IgD-negative memory B cell (primary cell): ENCODE results near the gene BRSK2. TPM values are rescaled to one million over a fixed set of nuclear protein-coding genes. Genes with fewer than 3 reads are reported as not detected.
A peak's percentile ranks its signal among the peaks of the same experiment; 100 is the strongest.

Experiments used
- H3K27ac Mint-ChIP-seq, 3 donors: one replicate each; pipeline ENCODE4 v1.8.0; 2020 to 2022; ENCODE audit warnings: mild to moderate bottlenecking in 3 of 3, mixed read lengths in 3 of 3, moderate library complexity in 1 of 3
- H3K27me3 Mint-ChIP-seq: one replicate; pipeline ENCODE4 v1.8.0; 2021; ENCODE audit warnings: mixed read lengths
- H3K36me3 Mint-ChIP-seq: one replicate; pipeline ENCODE4 v1.8.0; 2020; ENCODE audit warnings: mild to moderate bottlenecking, mixed read lengths
- H3K4me1 Mint-ChIP-seq, 3 donors: one replicate each; pipeline ENCODE4 v1.8.0; 2020 to 2022; ENCODE audit warnings: mixed read lengths in 3 of 3, mild to moderate bottlenecking in 1 of 3
- H3K4me3 Mint-ChIP-seq, 4 donors: one replicate each; pipeline ENCODE4 v1.8.0; 2020 to 2022; ENCODE audit warnings: mild to moderate bottlenecking in 4 of 4, mixed read lengths in 4 of 4, moderate library complexity in 3 of 4
- H3K9me3 Mint-ChIP-seq, 3 donors: one replicate each; pipeline ENCODE4 v1.8.0; 2020 to 2021; ENCODE audit warnings: mixed read lengths in 3 of 3, mild to moderate bottlenecking in 1 of 3
- polyA plus RNA-seq: library from polyadenylated mRNA; unstranded; fragments of 300-500 nt; fragmentation: Illumina TruSeq; gene quantifications from one replicate; pipeline ENCODE4 v1.2.3, GENCODE V29; 2021

The BRSK2 gene
- polyA plus RNA-seq, 1 donor from 2014 or later: not detected

DNA sequence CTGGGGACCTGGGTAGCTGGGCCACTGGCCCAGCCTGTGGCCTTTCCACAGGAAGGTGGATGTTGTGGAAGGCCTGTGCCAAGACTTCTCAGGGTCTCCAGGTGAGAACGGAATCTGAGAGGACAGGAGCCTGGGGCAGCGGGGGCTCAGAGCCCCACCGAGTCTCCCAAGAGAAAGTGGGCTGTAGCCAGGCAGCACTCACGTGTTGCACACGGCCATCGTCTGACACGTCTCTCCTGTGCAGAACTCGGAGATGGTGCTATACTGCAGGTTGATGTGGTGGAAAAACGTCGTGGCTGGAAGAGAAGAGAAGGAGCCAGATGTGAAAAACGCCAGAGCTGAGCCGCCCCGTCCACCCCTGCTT, 90.4 kb downstream of the BRSK2 start:
- Mint-ChIP-seq H3K36me3 (peaks cover 6% of the 10 kb centered on the region), H3K4me3 (no peak overlapping the region), H3K27ac (no peak overlapping the region), H3K9me3 (no peaks in the 10 kb centered on the region), H3K27me3 (no peaks in the 10 kb centered on the region), H3K4me1 (peaks cover 2 to 6% (median 3%) of the 10 kb centered on the region in 3 donors)

GRCh38 chr11:1480555-1481482, 91.1 kb downstream of the BRSK2 start:
- no peaks in the 10 kb centered on the region for H3K9me3 Mint-ChIP-seq
- peaks cover 5 to 8% (median 7%) of the 10 kb centered on the region in 3 donors for H3K4me1 Mint-ChIP-seq
- no peak overlapping the region for H3K4me3 Mint-ChIP-seq
- H3K36me3 Mint-ChIP-seq: peaks cover 6% of the 10 kb centered on the region
- H3K27ac Mint-ChIP-seq: no peak overlapping the region
- H3K27me3 Mint-ChIP-seq: no peaks in the 10 kb centered on the region

- H3K9me3 Mint-ChIP-seq: no peaks in the 10 kb centered on the region
- peaks cover 5 to 12% (median 7%) of the 10 kb centered on the region in 3 donors for H3K4me1 Mint-ChIP-seq
- no peak overlapping the region for H3K4me3 Mint-ChIP-seq
- no peaks in the 10 kb centered on the region for H3K27me3 Mint-ChIP-seq
- H3K27ac Mint-ChIP-seq: no peak overlapping the region
- peaks cover 3% of the 10 kb centered on the region for H3K36me3 Mint-ChIP-seq
Measured at GRCh38 chr11:1481483-1481825, 91.7 kb downstream of the BRSK2 start.

DNA sequence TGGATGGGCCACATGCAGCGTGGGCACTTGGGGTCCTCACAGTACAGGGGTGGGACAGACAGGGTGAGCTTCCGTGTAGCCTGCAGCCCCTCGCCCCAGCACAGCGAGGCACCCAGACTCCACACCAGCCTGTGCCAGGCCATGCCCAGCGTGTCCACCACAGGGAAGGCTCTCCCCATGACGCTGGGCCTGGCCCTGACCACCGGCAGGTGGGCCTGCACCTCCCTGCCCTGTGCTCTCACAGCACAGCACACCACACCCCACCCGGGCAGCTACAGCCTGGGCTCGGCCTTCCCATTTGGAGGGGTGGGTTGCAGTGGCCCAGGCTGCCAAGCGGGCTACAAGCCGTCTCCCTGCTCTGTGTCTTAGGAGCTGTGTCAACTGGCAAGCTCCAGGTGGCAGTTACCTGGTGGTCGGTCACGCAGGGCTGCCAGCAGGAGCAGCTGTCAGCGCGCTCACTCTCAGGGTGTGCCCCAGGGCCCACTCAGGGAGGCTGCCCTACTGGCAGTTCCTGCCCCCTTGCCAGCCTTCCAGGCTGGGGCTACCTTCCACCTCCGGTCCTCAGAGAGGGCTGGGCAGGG, 92.2 kb downstream of the BRSK2 start:
- no peaks in the 10 kb centered on the region for H3K27me3 Mint-ChIP-seq
- H3K4me3 Mint-ChIP-seq: no peak overlapping the region
- no peak overlapping the region for H3K27ac Mint-ChIP-seq
- peaks cover 5 to 12% (median 7%) of the 10 kb centered on the region in 3 donors for H3K4me1 Mint-ChIP-seq
- peaks cover 3% of the 10 kb centered on the region for H3K36me3 Mint-ChIP-seq
- H3K9me3 Mint-ChIP-seq: no peaks in the 10 kb centered on the region

DNA sequence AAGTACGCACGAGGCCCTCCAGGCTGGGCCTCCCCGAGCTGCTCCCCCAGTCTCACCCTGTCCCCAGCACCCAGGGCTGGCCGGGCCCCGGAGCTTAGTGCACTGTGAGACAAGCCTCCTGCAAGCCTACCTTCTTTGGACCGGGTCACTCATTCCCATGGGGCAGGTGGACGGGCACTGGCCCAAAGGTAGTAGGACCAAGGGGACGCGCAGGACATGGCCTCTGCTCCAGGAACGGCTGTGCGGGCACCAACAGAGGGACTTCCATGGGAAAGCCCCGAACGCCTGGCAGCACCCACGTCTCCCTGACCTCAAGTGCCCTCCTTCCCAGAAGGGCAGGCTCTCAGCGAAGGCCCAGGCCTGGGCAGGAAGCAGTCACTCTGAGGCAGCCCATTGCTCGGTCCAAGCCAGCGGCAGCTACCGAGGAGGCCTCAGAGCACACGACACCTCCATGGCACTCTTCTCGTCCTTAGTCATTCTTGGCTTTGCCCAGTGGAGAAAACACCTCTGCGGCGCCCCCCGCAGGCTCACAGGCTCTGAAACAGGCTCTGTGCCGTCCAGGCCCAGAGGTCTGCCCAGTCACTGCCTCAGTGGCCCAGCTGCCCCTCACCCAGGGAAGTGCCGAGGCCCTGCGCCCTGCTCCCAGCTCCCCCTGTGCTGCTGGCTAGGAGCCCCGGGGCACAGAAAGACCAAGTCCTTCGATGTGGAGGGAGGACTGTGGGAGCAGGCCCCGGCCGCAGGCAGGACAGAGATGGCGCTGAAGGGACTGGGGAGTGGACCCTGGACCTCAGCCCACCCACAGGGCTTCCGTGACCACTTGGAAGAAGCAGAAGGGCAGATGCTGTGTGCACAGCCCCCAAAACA, 93.1 kb downstream of the BRSK2 start:
- H3K4me3 Mint-ChIP-seq: no peak overlapping the region
- H3K27ac Mint-ChIP-seq: no peak overlapping the region
- H3K27me3 Mint-ChIP-seq: no peaks in the 10 kb centered on the region
- H3K36me3 Mint-ChIP-seq: peaks cover 3% of the 10 kb centered on the region
- no peaks in the 10 kb centered on the region for H3K9me3 Mint-ChIP-seq
- peaks cover 5 to 17% (median 11%) of the 10 kb centered on the region in 3 donors for H3K4me1 Mint-ChIP-seq

DNA sequence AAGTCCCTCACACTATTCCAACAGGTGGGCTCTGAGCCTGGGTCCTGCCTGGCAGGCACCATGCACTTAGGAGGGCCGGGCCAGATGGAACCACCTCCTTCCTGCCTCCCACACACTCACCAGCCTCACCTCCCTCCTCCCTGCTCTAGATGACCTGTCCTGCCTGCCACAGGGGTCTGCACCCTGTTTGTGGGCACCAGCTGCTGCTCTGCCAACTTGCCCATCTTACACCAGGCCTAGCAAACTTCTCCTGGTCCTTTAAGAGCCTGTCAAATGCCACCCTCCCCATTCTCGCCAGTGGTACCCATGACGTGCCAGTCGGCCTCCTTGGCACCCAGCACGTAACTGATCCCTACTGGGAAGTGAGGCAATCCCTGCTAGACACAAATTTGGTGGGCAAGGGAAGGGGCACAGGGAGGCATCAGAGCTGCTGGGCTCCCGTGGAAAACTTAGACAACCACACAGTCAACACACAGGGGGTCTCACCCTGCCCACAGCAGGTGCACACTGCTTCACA, 93.8 kb downstream of the BRSK2 start:
- Mint-ChIP-seq H3K27me3 (no peaks in the 10 kb centered on the region), H3K9me3 (no peaks in the 10 kb centered on the region), H3K4me1 (peaks cover 5 to 17% (median 11%) of the 10 kb centered on the region in 3 donors), H3K27ac (peak overlapping the region in 1 of 3 donors; percentile 53), H3K36me3 (peaks cover 3% of the 10 kb centered on the region), H3K4me3 (peak overlapping the region in 1 of 4 donors; percentile 28)

- H3K4me1 Mint-ChIP-seq: peaks cover 5 to 17% (median 13%) of the 10 kb centered on the region in 3 donors
- peak overlapping the region in 1 of 3 donors; percentile 83 for H3K27ac Mint-ChIP-seq
- H3K27me3 Mint-ChIP-seq: no peaks in the 10 kb centered on the region
Measured at GRCh38 chr11:1484061-1484671, 94.4 kb downstream of the BRSK2 start.

GRCh38 chr11:1484695-1485503, 95.2 kb downstream of the BRSK2 start:
- Mint-ChIP-seq H3K27ac (peak overlapping the region in 1 of 3 donors; percentile 83), H3K36me3 (peaks cover 1% of the 10 kb centered on the region), H3K4me1 (peaks cover 8 to 17% (median 13%) of the 10 kb centered on the region in 3 donors), H3K4me3 (peak overlapping the region in 1 of 4 donors; percentile 63), H3K9me3 (no peaks in the 10 kb centered on the region), H3K27me3 (no peaks in the 10 kb centered on the region)

More at GRCh38 chr11:1484061-1484671, 94.4 kb downstream of the BRSK2 start:
- H3K36me3 Mint-ChIP-seq: no peaks in the 10 kb centered on the region
- no peak overlapping the region for H3K4me3 Mint-ChIP-seq
- H3K9me3 Mint-ChIP-seq: no peaks in the 10 kb centered on the region

GRCh38 chr11:1485504-1485885, 95.8 kb downstream of the BRSK2 start:
- peak overlapping the region in 1 of 3 donors; percentile 64 for H3K27ac Mint-ChIP-seq
- no peaks in the 10 kb centered on the region for H3K27me3 Mint-ChIP-seq

GRCh38 chr11:1486054-1486825, 96.5 kb downstream of the BRSK2 start, which contains the start of gene MOB2:
Gene MOB2 (minus strand): TSS chr11:1486779. CDS start chr11:1486556, 223 bp downstream.
- no peaks in the 10 kb centered on the region for H3K27me3 Mint-ChIP-seq
- no peaks in the 10 kb centered on the region for H3K9me3 Mint-ChIP-seq
- peak within 1 kb of the TSS in 3 of 4 donors; percentile 41 to 84 (median 79) for H3K4me3 Mint-ChIP-seq
- H3K36me3 Mint-ChIP-seq: peaks cover 1% of the 10 kb centered on the region
- H3K27ac Mint-ChIP-seq: peak within 1 kb of the TSS in 1 of 3 donors; percentile 64
- H3K4me1 Mint-ChIP-seq: peaks cover 8 to 17% (median 13%) of the 10 kb centered on the region in 3 donors

More at GRCh38 chr11:1485504-1485885, 95.8 kb downstream of the BRSK2 start:
- Mint-ChIP-seq H3K4me1 (peaks cover 8 to 17% (median 13%) of the 10 kb centered on the region in 3 donors), H3K9me3 (no peaks in the 10 kb centered on the region), H3K4me3 (no peak overlapping the region), H3K36me3 (peaks cover 1% of the 10 kb centered on the region)

DNA sequence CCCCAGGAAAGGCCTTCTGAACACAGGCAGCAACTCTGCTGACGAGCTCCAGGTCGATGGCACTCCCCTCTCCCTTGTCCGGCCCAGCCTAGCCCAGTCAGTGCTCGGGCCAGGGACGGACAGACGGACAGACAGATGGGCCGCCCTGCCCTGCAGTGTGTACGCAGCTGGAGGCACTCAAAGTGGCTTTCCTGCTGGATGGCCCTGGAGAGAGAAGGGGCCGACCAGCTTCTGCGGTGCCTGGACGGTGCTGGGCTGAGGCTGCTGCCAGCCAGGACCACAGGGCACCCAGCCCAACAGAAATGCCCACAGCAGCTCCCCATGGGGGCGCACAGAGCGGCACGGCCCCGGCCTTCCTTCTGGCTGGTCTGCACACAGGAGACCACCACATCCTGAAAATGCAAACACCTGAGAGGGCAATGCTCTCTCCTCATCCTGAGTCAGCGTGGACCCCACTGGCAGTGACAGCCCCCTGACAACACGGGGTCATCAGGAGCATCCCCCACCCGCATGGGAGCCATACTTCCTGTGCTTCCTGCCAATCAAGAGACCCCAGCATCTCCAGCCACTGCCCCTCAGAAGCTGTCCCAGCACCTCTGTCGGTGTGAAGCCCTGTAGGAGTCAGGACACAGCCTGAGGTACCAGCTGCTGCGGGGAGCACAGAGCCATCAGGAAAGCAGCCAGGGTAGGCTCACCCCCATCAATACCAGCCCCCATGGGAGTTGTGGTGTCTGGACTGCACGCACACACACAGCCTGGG, 97.5 kb downstream of the BRSK2 start:
- peak overlapping the region in 2 of 4 donors; percentile 41 to 66 for H3K4me3 Mint-ChIP-seq
- H3K4me1 Mint-ChIP-seq: peaks cover 8 to 17% (median 14%) of the 10 kb centered on the region in 3 donors
- H3K27ac Mint-ChIP-seq: no peak overlapping the region
- peaks cover 1% of the 10 kb centered on the region for H3K36me3 Mint-ChIP-seq
- no peaks in the 10 kb centered on the region for H3K27me3 Mint-ChIP-seq
- H3K9me3 Mint-ChIP-seq: no peaks in the 10 kb centered on the region

- peak overlapping the region in 1 of 4 donors; percentile 76 for H3K4me3 Mint-ChIP-seq
- H3K27me3 Mint-ChIP-seq: no peaks in the 10 kb centered on the region
- no peaks in the 10 kb centered on the region for H3K9me3 Mint-ChIP-seq
- peaks cover 11 to 25% (median 21%) of the 10 kb centered on the region in 3 donors for H3K4me1 Mint-ChIP-seq
- H3K36me3 Mint-ChIP-seq: peaks cover 1% of the 10 kb centered on the region
- H3K27ac Mint-ChIP-seq: peak overlapping the region in 2 of 3 donors; percentile 31 to 39
Measured at GRCh38 chr11:1487851-1488574, 98.3 kb downstream of the BRSK2 start.
